ENCODE measurements around the gene UTP4.
"Not testable (repeated sequence)": the region's sequence is repeated elsewhere in the genome, so short reads cannot be mapped to it uniquely, and the experiment has no call there.

DNA sequence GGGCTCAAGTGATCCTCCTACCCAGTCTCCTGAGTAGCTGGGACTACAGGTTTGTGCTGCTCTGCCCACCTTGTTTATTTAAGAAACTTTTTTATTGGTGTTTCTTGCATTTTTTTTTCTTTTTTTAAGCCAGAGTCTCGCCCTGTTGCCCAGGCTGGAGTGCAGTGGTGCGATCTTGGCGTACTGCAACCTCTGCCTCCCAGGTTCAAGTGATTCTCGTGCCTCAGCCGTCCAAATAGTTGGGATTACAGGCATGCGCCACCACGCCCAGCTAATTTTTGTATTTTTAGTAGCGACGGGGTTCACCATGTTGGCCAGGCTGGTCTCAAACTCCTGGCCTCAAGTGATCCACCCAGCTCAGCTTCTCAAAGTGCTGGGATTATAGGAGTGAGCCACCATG, 17.2 kb downstream of the UTP4 start:
- TF ChIP-seq CTCF (conservative IDR thresholded peaks at IDR 0.05; ENCODE audit: low read length); EZH2phosphoT487 (IDR thresholded peaks at IDR 0.05; ENCODE audit: borderline replicate concordance, low read depth, low read length): not testable (repeated sequence)

Measured in OCI-LY7 (cell line).